ENCODE results near the gene MOB1A.
"Not testable (repeated sequence)": the region's sequence is repeated elsewhere in the genome, so short reads cannot be mapped to it uniquely, and the experiment has no call there.

Gene MOB1A

DNA sequence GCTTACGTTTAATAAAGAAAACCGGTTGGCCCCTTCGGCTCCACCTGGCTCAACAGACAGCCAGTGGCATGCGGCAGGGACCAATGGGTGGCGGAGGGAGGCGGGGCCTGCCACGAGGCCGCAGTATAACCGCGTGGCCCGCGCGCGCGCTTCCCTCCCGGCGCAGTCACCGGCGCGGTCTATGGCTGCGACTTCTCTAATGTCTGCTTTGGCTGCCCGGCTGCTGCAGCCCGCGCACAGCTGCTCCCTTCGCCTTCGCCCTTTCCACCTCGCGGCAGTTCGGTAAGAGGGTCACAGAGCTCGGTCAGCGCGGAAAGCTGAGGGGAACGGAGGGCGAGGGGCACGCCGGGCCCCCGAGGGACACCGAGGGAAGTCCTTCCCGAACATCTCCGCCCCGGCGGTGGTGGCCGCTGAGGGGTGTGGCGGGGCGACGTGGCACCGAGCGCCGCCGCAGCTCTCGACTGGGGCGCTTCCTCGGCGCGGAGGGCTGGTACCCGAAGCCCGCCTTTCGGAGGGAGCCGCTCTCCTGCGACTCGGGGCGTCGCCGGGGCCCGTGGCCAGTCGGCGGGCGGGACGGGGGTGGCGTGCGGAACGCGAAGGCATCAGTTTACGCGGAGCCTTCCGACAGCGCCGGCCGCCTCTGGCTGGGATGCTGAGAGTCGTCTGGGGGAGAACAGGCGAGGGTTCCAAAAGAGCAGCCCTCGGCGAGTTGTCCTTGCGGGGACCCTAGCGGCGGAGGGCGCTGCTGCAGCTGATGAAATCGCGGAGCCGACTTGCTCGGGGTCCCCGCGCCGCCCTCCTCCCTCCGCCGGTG is 20.0 kb upstream of the MOB1A start, which contains the start of gene MTHFD2:
MTHFD2 (plus strand) TSS at position 155 of the 814 bp plus-strand sequence; CDS start at position 182, 27 bp downstream.
- peak; percentile 96 for DNase-seq

DNA sequence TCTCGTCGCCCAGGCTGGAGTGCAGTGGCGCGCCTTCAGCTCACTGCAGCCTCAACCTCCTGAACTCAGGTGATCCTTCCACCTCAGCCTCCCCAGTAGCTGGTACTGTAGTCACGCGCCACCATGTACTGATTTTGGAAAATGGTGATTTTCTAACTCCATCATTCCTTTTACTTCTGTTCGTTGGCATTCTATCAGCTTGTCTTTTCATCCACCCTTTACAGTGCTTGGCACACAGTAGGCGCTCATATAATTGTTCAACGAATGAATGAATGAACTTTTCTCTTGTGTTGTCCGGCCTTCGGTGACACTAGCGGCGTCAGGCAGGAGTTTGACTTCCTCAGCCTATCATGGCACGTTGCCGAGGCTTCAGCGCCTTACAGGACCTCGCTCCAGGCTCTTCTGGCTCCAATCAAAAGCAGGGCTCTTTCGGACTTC is 19.4 kb upstream of the MOB1A start:
- no peak for DNase-seq

GRCh38 chr2:74197049-74197448 is 18.4 kb upstream of the MOB1A start:
- DNase-seq: no peak

- no peak for DNase-seq
Observed at GRCh38 chr2:74194799-74195198, 16.1 kb upstream of the MOB1A start.

GRCh38 chr2:74191596-74192380 is 13.1 kb upstream of the MOB1A start:
- no peak for DNase-seq

- no peak for DNase-seq
Observed at GRCh38 chr2:74188696-74189095, 10.0 kb upstream of the MOB1A start.

GRCh38 chr2:74188018-74188601 is 9.4 kb upstream of the MOB1A start:
- DNase-seq: no peak

DNA sequence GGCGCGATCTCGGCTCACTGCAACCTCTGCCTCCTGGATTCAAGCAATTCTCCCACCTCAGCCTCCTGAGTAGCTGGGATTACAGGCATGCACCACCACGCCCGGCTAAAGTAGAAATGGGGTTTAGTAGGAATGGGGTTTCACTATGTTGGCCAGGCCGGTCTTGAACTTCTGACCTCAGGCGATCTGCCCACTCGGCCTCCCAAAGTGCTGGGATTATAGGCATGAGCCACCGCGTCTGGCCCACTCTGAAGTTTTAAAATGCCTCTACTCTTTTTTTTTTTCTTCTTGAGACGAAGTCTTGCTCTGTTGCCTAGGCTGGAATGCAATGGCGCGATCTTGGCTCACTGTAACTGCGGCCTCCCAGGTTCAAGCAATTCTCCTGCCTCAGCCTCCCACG is 8.0 kb upstream of the MOB1A start:
- DNase-seq: not testable (repeated sequence)

- DNase-seq: no peak
Observed at GRCh38 chr2:74186038-74186437, 7.4 kb upstream of the MOB1A start.

DNA sequence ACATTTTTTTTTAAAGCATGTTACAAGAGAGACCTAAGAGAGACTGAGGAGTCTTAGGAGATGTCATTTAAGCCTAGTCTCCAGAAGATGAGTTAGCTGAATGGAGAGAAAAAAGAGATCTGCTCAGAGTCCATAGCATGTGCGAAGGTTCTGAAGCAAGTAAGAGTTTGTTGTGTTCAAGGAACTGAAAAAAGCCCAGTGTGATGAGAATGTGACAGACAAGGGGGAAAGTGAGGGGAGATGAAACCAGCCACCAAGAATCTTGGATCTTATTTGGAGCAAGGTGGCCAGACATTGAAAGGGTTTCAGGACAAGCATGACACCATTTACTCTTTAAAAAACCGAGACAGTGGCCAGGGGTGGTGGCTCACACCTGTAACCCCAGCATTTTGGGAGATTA is 5.2 kb upstream of the MOB1A start:
- DNase-seq: no peak

DNA sequence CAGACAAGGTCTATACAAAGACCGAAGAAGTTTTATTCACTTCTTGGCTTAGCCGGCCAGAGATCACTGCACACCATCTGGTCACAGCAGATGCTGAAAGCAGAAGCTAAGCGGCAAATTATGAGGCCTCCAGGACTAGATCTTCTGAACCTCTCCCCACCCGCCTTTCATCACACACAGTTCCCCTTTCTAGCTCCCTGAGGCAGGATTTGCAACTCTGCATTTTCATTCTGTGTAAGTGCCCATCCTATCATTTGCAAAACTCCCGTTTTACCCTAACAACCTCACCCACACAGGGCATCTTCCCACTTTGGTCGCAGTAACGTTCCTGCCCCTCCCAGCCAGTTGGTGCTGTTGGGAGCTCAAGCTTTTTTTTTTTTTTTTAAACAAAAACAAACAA is 3.1 kb upstream of the MOB1A start:
- DNase-seq: no peak

- DNase-seq: peak; percentile 64
Observed at GRCh38 chr2:74179063-74179865, 585 bp upstream of the MOB1A start.

- DNase-seq: no peak
Observed at GRCh38 chr2:74177696-74178095, 983 bp downstream of the MOB1A start.

- no peak for DNase-seq
Observed at GRCh38 chr2:74174909-74175308, 3.8 kb downstream of the MOB1A start.

DNA sequence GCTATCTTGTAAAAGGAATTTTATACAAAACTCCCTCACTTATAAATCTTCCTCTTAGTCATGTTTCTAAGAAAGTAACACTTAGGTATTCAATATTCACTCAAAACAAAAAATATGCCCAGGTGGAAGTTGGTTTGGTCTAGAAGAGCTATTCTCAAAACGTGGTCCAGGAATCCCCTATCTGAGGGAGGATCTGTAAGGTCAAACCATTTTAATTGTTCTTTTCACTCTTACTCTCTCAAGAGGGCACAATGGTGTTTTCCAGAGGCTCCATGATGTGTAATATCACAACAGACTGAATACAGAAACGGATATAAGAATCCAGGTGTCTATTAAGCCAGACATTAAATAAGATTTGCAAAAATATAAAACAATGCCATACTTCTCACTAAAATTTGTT is 9.9 kb downstream of the MOB1A start:
- DNase-seq: no peak

- DNase-seq: no peak
Observed at GRCh38 chr2:74164761-74165160, 13.9 kb downstream of the MOB1A start.

DNA sequence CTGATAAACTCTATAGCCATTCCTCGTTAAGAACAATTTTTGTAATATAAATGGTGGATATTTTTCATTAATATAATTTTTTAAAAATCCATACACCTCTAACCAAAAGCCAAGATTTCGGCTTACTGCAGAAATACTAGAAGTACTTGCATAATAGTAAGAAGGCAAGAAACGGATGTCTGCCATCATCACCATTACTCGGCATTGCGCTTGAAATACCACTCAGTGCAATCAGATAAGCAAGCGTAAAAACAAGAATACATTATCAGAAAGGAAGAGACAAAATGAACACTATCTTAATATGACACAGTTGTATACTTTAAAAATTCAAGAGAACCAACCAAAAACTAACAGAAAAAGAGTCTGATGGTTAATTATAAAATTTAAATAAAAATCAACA is 15.7 kb downstream of the MOB1A start:
- no peak for DNase-seq

- DNase-seq: no peak
Observed at GRCh38 chr2:74155830-74156229, 22.8 kb downstream of the MOB1A start.

DNA sequence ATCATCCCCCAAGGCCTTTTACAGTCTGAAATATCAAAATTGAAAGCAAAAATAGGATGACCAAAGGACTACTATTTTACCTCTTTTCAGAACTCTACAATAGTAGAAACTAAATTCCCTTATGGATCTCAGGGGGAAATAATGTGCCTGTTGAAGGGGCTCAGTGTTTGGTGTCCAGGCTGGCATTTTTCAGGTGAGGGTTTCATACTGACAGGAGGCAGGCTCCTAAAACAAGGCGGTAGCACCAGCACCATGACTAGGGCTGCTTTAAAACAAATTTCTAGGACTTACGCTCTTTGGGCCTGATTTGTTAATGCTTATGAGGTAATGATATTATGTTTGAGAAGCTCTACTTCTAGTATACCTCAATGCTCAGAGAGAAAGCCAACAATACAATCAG is 25.7 kb downstream of the MOB1A start:
- no peak for DNase-seq

DNA sequence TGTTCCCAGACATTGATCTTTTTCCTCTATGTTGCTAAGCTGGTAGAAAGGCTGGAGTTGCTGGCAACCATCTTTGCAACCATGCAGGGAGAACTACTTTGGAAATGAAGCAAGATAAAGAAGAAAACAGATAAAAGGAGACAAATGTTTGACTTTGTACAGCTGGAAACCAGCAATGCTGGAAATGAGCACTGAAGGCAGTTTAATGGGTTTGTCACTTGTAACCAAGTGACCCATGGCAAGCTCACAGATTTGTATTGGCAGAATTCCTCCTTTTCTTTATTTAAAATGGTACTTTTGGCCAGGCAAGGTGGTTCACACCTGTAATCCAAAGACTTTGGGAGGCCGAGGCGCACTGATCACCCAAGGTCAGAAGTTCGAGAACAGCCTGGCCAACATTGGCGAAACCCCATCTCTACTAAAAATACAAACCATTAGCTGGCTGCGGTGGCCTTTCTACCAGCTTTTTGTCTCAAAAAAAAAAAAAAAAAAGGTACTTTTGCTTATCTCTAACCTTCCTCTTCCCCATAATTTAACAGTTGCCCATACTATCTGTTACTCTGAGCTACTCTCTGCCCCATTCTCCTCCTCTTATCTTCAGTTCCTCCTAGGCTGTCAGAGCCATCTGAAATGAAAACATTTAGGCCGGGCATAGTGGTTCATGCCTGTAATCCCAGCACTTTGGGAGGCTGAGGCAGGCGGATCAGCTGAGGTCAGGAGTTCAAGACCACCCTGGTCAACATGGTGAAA is 28.9 kb downstream of the MOB1A start:
- DNase-seq: no peak

DNA sequence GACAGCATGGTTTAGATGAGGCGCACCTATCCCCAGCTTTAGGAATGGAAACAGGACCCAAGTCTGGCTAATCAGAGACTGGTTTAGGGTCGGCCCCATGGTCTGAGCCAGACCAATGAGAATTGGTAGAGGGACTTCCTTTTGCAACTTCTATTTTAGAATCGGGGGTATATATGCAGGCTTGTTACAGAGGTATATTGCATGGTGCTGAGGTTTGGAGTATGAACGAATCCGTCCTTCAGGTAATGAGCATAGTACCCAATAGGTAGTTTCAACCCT is 29.5 kb downstream of the MOB1A start:
- no peak for DNase-seq
